Panc1 (cell line): ENCODE results near the gene TJAP1. TPM values are rescaled to one million over a fixed set of nuclear protein-coding genes. Genes with fewer than 3 reads are reported as not detected.

Experiments
- ATAC-seq: fragments of 200-7000 bp; cut with Tn5 transposase; 2 replicates; pipeline ENCODE4 v1.9.1; 2020; ENCODE audit warnings: mild to moderate bottlenecking, moderate library complexity
- BruUV-seq: library from RNA; stranded (reverse); fragments of 400-500 nt; replicated peaks from 2 replicates; lab custom pipeline; 2021; lab: Mats Ljungman, UMichigan
- CTCF ChIA-PET: fragments of 300-600 bp; sonication (Branson Sonifier 250); formaldehyde crosslinking; loops from one replicate; lab custom pipeline; 2022; ENCODE audit warnings: antibody characterized with exemption; lab: Charles Lee
- POLR2A ChIA-PET: fragments of 300-600 bp; sonication (Branson Sonifier 250); formaldehyde crosslinking; loops from one replicate; lab custom pipeline; 2022; ENCODE audit warnings: antibody characterized with exemption; lab: Charles Lee
- DNase-seq: peaks from one replicate; pipeline ENCODE4 v3.0.0-alpha.2; 2010; ENCODE audit warnings: low read depth, low spot score
- H3K27ac ChIP-seq: 2 replicates; pipeline ENCODE4 v1.5.1; 2011; ENCODE audit warnings: mild to moderate bottlenecking, low read length, inconsistent platforms
- H3K27me3 ChIP-seq: fragments of 200-500 bp; sonication (Bioruptor generic); 2 replicates; pipeline ENCODE4 v1.6.0; 2014; ENCODE audit warnings: low read length, inconsistent platforms; ENCODE audit not compliant: control insufficient read depth, insufficient read depth
- H3K36me3 ChIP-seq: fragments of 200-500 bp; sonication (Bioruptor generic); 2 replicates; pipeline ENCODE4 v1.5.1; 2014; ENCODE audit warnings: inconsistent platforms, mild to moderate bottlenecking, low read length, moderate library complexity; ENCODE audit not compliant: control insufficient read depth, insufficient read depth
- H3K4me1 ChIP-seq: 2 replicates; pipeline ENCODE4 v1.5.1; 2011; ENCODE audit warnings: inconsistent platforms, mild to moderate bottlenecking, low read length, moderate library complexity; ENCODE audit not compliant: control insufficient read depth, insufficient read depth
- H3K4me3 ChIP-seq, 2 experiments: 2 replicates each; pipeline ENCODE4 v1.5.1; 2011 to 2012; ENCODE audit warnings: low read depth in 2 of 2, low read length in 2 of 2, mild to moderate bottlenecking in 2 of 2, inconsistent platforms in 1 of 2, moderate library complexity in 1 of 2
- H3K9me3 ChIP-seq: fragments of 200-500 bp; sonication (Bioruptor generic); 2 replicates; pipeline ENCODE4 v1.5.1; 2014; ENCODE audit warnings: low read depth, mild to moderate bottlenecking, inconsistent platforms, low read length, moderate library complexity; ENCODE audit not compliant: control insufficient read depth, insufficient read depth
- POLR2AphosphoS5 ChIP-seq: IDR thresholded peaks from 2 replicates; pipeline ENCODE4 v1.6.1; 2012; ENCODE audit warnings: mild to moderate bottlenecking, low read depth, low read length, moderate library complexity
- SIN3A ChIP-seq: IDR thresholded peaks from 2 replicates; pipeline ENCODE4 v1.6.1; 2012; ENCODE audit warnings: low read depth, mild to moderate bottlenecking, low read length, moderate library complexity, borderline replicate concordance; ENCODE audit not compliant: insufficient read depth
- TCF7L2 ChIP-seq: IDR thresholded peaks from 2 replicates; pipeline ENCODE4 v1.6.1; 2011; ENCODE audit warnings: mild to moderate bottlenecking, low read depth, low read length, inconsistent platforms
- in situ Hi-C: cut with HindIII; loops from 2 replicates; pipeline ENCODE4 v1.10.0; 2016; ENCODE audit warnings: low sequenced_read_pairs, low pct_unique_long_range_greater_than_20kb
- intact Hi-C: fragments of 100-400 bp; cut with micrococcal nuclease; formaldehyde crosslinking; loops from one replicate; pipeline ENCODE4 v1.10.0; 2022; ENCODE audit not compliant: unreplicated experiment
- total RNA-seq: library from RNA; stranded (reverse); gene quantifications from one replicate; pipeline ENCODE4 v1.2.1, GENCODE V29; 2021; ENCODE audit not compliant: unreplicated experiment
- TF ChIP-seq, protein P1 (sequence below): fragments of 450-650 bp; IDR thresholded peaks from 2 replicates; pipeline ENCODE4 v1.5.1; 2017; ENCODE audit warnings: mild to moderate bottlenecking
- TF ChIP-seq, protein P2 (sequence below), 2 experiments: IDR thresholded peaks; 2 replicates each; pipeline ENCODE4 v1.6.1; 2011 to 2012; ENCODE audit warnings: low read depth in 2 of 2, control low read depth in 1 of 2, low read length in 1 of 2, mild to moderate bottlenecking in 1 of 2, moderate library complexity in 1 of 2; ENCODE audit not compliant: insufficient read depth in 1 of 2

The TJAP1 gene
- total RNA-seq, 1 experiment from 2014 or later, result 42.7 TPM

DNA sequence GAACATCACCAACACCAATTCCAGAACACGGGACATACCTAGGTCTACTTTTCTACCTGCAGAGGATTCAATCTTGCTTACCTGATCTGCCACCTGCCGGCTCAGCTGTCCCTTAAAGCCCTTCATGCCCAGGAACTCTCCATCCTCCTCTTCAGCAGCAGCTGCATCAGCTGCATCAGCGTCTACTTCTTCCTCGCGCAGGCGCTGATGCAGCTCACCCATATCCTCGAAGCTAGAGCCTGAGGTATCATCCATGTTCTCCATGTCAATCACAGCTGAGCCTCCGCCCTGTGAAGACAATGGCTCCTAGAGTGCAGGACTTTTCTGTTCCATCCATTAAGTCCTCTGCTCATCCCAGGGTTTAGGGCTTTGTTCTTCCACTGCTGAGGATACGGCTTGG lies 38.4 kb downstream of the TJAP1 start:
- intact Hi-C loops, result no loop called here
- ChIA-PET POLR2A (no interaction called here), CTCF (no interaction called here)

DNA sequence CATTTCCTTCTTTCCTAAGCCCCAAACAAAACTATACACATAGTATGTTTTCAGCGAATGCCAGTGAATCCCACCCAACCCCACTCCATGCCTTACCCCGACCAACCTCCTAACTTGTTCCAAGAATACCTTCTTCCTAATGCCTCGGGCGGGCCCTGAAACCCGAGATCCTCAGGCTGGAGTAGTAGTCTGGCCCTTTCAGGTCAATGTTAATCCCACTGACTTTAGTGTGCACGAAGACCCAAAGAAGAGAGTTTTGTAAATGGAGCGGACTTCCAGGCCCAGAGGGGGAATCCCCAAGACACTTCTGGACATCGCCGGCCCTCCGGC lies 39.0 kb downstream of the TJAP1 start:
- no TSS peak for BruUV-seq
- H3K36me3 ChIP-seq, result peaks cover 23% of the 10 kb centered on the region
- ATAC-seq (peak; percentile 5; the same call in 1 of the 2 replicates), DNase-seq (no peak)
- in situ Hi-C loops (no loop called here), intact Hi-C loops (no loop called here)
- peak overlapping the region; percentile 90 to 100 for H3K4me3 ChIP-seq
- CTCF ChIA-PET, result no interaction called here
- no peaks in the 10 kb centered on the region for H3K9me3 ChIP-seq
- H3K27ac ChIP-seq, result peak overlapping the region; percentile 86
- POLR2A ChIA-PET, result no interaction called here
- H3K4me1 ChIP-seq, result peaks cover 15% of the 10 kb centered on the region
- H3K27me3 ChIP-seq, result no peaks in the 10 kb centered on the region
- TF ChIP-seq, protein P1, sequence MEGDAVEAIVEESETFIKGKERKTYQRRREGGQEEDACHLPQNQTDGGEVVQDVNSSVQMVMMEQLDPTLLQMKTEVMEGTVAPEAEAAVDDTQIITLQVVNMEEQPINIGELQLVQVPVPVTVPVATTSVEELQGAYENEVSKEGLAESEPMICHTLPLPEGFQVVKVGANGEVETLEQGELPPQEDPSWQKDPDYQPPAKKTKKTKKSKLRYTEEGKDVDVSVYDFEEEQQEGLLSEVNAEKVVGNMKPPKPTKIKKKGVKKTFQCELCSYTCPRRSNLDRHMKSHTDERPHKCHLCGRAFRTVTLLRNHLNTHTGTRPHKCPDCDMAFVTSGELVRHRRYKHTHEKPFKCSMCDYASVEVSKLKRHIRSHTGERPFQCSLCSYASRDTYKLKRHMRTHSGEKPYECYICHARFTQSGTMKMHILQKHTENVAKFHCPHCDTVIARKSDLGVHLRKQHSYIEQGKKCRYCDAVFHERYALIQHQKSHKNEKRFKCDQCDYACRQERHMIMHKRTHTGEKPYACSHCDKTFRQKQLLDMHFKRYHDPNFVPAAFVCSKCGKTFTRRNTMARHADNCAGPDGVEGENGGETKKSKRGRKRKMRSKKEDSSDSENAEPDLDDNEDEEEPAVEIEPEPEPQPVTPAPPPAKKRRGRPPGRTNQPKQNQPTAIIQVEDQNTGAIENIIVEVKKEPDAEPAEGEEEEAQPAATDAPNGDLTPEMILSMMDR, result no peak
- TF ChIP-seq TCF7L2, result no peak
- no peak for TF ChIP-seq SIN3A
- TF ChIP-seq POLR2AphosphoS5, result no peak
- TF ChIP-seq, protein P2, sequence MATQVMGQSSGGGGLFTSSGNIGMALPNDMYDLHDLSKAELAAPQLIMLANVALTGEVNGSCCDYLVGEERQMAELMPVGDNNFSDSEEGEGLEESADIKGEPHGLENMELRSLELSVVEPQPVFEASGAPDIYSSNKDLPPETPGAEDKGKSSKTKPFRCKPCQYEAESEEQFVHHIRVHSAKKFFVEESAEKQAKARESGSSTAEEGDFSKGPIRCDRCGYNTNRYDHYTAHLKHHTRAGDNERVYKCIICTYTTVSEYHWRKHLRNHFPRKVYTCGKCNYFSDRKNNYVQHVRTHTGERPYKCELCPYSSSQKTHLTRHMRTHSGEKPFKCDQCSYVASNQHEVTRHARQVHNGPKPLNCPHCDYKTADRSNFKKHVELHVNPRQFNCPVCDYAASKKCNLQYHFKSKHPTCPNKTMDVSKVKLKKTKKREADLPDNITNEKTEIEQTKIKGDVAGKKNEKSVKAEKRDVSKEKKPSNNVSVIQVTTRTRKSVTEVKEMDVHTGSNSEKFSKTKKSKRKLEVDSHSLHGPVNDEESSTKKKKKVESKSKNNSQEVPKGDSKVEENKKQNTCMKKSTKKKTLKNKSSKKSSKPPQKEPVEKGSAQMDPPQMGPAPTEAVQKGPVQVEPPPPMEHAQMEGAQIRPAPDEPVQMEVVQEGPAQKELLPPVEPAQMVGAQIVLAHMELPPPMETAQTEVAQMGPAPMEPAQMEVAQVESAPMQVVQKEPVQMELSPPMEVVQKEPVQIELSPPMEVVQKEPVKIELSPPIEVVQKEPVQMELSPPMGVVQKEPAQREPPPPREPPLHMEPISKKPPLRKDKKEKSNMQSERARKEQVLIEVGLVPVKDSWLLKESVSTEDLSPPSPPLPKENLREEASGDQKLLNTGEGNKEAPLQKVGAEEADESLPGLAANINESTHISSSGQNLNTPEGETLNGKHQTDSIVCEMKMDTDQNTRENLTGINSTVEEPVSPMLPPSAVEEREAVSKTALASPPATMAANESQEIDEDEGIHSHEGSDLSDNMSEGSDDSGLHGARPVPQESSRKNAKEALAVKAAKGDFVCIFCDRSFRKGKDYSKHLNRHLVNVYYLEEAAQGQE (IDR thresholded peaks at IDR 0.05; ENCODE audit: insufficient read depth in 1 of 2, low read depth in 2 of 2, low read length in 1 of 2), result no peak

More for the DNA sequence above, 38.4 kb downstream of the TJAP1 start:
- TF ChIP-seq, protein P2 (IDR thresholded peaks at IDR 0.05; ENCODE audit: insufficient read depth in 1 of 2, low read depth in 2 of 2, low read length in 1 of 2), result no peak
- no peak for TF ChIP-seq SIN3A
- TF ChIP-seq, protein P1, result no peak
- peaks cover 17% of the 10 kb centered on the region for H3K4me1 ChIP-seq
- in situ Hi-C loops, result no loop called here
- no peaks in the 10 kb centered on the region for H3K27me3 ChIP-seq
- no peaks in the 10 kb centered on the region for H3K9me3 ChIP-seq
- H3K36me3 ChIP-seq, result peaks cover 23% of the 10 kb centered on the region
- peak overlapping the region; percentile 90 to 100 for H3K4me3 ChIP-seq
- no peak for ATAC-seq
- H3K27ac ChIP-seq, result peak overlapping the region; percentile 86
- DNase-seq, result no peak
- TSS peak; percentile 89 for BruUV-seq
